Measurements from ENCODE around the gene CRB3. TPM values are rescaled to one million over a fixed set of nuclear protein-coding genes. Genes with fewer than 3 reads are reported as not detected.
A peak's percentile ranks its signal among the peaks of the same experiment; 100 is the strongest.

Gene CRB3
- total and polyA plus RNA-seq, 9 of the 15 experiments (the other 6 are each of a cell fraction or from before 2014, with no cell fraction given): 0.49 TPM; not detected in 8

GRCh38 chr19:6425732-6426620 lies 38.1 kb upstream of the CRB3 start (continued):
- TF ChIP-seq ETV1 (tag; conservative IDR thresholded peaks at IDR 0.05; ENCODE audit: low read depth): no peak
- TF ChIP-seq ATF2 (CRISPR knock-in tag; IDR thresholded peaks at IDR 0.05): no peak
- peak; percentile 90; the same call in 1 of the 2 replicates for TF ChIP-seq ZNF197 (CRISPR knock-in tag; IDR thresholded peaks at IDR 0.05; ENCODE audit: low read depth)
- peak; percentile 32; the same call in 1 of the 2 replicates for TF ChIP-seq CREB3L1 (IDR thresholded peaks at IDR 0.05; ENCODE audit: borderline replicate concordance, low read depth)
- 0 out of 2 replicates have a peak, but pooled peaks have one; percentile 35 for TF ChIP-seq FOXO4 (CRISPR knock-in tag; IDR thresholded peaks at IDR 0.05)
- no peak for TF ChIP-seq U2AF1 (optimal IDR thresholded peaks at IDR 0.05; ENCODE audit: low read depth, low read length)
- no peak for TF ChIP-seq POLR3G (IDR thresholded peaks at IDR 0.05; ENCODE audit: extremely low read depth, insufficient read length, insufficient replicate concordance)
- TF ChIP-seq NFIC (IDR thresholded peaks at IDR 0.05): 0 out of 2 replicates have a peak, but pooled peaks have one; percentile 2
- TF ChIP-seq ZNF282 (CRISPR knock-in tag; IDR thresholded peaks at IDR 0.05): 0 out of 2 replicates have a peak, but pooled peaks have one; percentile 14
- TF ChIP-seq NRF1 (conservative IDR thresholded peaks at IDR 0.05 in 1 of 2, IDR thresholded peaks at IDR 0.05 in 1 of 2): no peak
- TF ChIP-seq NR4A1 (CRISPR knock-in tag; IDR thresholded peaks at IDR 0.05): no peak
- peak; percentile 93 for TF ChIP-seq NR4A1 (tag; IDR thresholded peaks at IDR 0.05)
- TF ChIP-seq DPF2 (IDR thresholded peaks at IDR 0.05): peak; percentile 27; the same call in 1 of the 2 replicates
- TF ChIP-seq RNF219 (CRISPR knock-in tag; IDR thresholded peaks at IDR 0.05): no peak
- TF ChIP-seq XRCC4 (IDR thresholded peaks at IDR 0.05; ENCODE audit: extremely low read depth, insufficient read depth, insufficient read length): no peak
- no peak for TF ChIP-seq PCBP1 (IDR thresholded peaks at IDR 0.05; ENCODE audit: low read depth, low read length, poor library complexity, severe bottlenecking)
- no peak for TF ChIP-seq CBFA2T3 (IDR thresholded peaks at IDR 0.05)
- TF ChIP-seq NCOA6 (IDR thresholded peaks at IDR 0.05): no peak

Measured in K562 (cell line).